ENCODE results near the gene AGBL4.

The AGBL4 gene

DNA sequence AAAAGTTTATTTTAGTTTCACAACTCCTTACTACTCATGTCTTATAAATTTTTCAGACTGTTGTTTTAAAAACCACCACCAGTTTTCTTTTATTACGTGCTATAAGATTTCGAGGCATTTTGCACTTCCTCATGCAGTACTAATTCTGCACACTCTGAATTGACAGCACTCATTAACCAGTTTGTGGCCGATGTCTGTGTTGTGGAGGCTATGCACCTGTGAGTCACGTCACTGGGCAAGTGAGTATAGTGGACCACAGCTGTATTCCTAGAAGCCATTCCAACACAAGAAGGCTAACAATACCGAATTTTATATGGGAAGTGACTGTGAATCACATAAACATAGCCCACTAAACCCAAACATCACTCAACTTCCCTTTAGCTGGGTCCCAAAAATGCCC lies 1530.7 kb downstream of the AGBL4 start:
- no peak for DNase-seq (ENCODE audit: insufficient read length, low spot score)
- TF ChIP-seq POLR2AphosphoS5 (IDR thresholded peaks at IDR 0.05; ENCODE audit: low read depth, low read length) (no peak), PAX5 (IDR thresholded peaks at IDR 0.05; ENCODE audit: insufficient read depth, low read length, severe bottlenecking) (no peak), POLR2A (IDR thresholded peaks at IDR 0.05; ENCODE audit: low read depth, low read length) (no peak), POU2F2 (IDR thresholded peaks at IDR 0.05; ENCODE audit: low read depth, low read length) (no peak), TAF1 (IDR thresholded peaks at IDR 0.05; ENCODE audit: low read depth, low read length) (no peak), SPI1 (IDR thresholded peaks at IDR 0.05; ENCODE audit: low read depth, low read length) (no peak)
- no peak for FAIRE-seq

DNA sequence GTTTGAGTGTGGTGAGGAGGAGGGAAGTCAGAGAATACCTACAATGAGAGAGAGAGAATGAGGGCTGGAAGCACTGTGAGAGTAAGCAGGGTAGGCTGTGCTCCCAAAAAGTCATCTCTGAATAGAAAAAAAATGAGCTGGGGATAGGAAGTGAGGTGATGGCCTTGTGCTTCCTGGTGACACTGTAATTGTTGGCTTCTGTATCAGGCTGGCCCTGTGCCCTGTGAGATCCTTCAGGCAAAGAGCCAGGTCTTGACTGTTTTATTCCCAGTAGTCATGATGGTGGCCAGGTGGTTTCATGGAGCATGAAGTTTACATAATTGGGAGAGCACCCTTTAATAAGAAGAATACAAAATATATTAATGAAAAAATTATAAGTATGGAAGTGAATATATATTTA lies 1531.4 kb downstream of the AGBL4 start:
- FAIRE-seq = no peak
- TF ChIP-seq POLR2AphosphoS5 (IDR thresholded peaks at IDR 0.05; ENCODE audit: low read depth, low read length) = no peak
- TF ChIP-seq POU2F2 (IDR thresholded peaks at IDR 0.05; ENCODE audit: low read depth, low read length) = no peak
- TF ChIP-seq TAF1 (IDR thresholded peaks at IDR 0.05; ENCODE audit: low read depth, low read length) = no peak
- TF ChIP-seq POLR2A (IDR thresholded peaks at IDR 0.05; ENCODE audit: low read depth, low read length) = no peak
- no peak for TF ChIP-seq PAX5 (IDR thresholded peaks at IDR 0.05; ENCODE audit: insufficient read depth, low read length, severe bottlenecking)
- TF ChIP-seq SPI1 (IDR thresholded peaks at IDR 0.05; ENCODE audit: low read depth, low read length) = no peak
- DNase-seq (ENCODE audit: insufficient read length, low spot score) = no peak

DNA sequence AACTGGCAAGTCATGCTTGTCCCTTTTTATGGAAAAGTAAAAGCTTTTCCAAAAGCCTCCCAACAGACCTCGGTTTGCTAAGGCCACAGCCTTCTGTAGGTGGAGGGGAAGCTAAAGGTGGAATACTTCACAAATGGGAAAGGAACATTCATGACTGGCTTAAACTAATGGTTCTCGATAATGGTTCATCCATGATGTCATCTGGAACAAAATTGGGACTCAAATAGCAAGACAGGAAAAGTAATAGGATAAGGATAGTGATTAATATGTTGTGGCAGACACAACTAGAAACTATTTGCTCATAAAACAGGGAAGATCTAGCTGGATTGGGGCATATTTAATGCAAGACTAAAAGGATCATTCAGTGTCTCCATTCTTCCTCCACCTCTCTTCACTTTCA lies 1535.0 kb downstream of the AGBL4 start:
- no peak for FAIRE-seq
- DNase-seq (ENCODE audit: insufficient read length, low spot score) = no peak
- TF ChIP-seq POU2F2 (IDR thresholded peaks at IDR 0.05; ENCODE audit: low read depth, low read length) (no peak), SPI1 (IDR thresholded peaks at IDR 0.05; ENCODE audit: low read depth, low read length) (no peak), PAX5 (IDR thresholded peaks at IDR 0.05; ENCODE audit: insufficient read depth, low read length, severe bottlenecking) (no peak), TAF1 (IDR thresholded peaks at IDR 0.05; ENCODE audit: low read depth, low read length) (no peak), POLR2AphosphoS5 (IDR thresholded peaks at IDR 0.05; ENCODE audit: low read depth, low read length) (no peak), POLR2A (IDR thresholded peaks at IDR 0.05; ENCODE audit: low read depth, low read length) (no peak)
